PFSK-1 (cell line): ENCODE measurements around the gene TTC27.

ENCODE experiments used
- FOXP2 ChIP-seq: optimal IDR thresholded peaks from 2 replicates; pipeline ENCODE3; 2011; ENCODE audit warnings: borderline replicate concordance, control low read depth, inconsistent platforms; ENCODE audit not compliant: insufficient read depth; ENCODE audit errors: extremely low read length, extremely low read depth
- POLR2AphosphoS5 ChIP-seq: IDR thresholded peaks from 2 replicates; pipeline ENCODE4 v1.6.1; 2012; ENCODE audit warnings: low read depth, mild to moderate bottlenecking, control low read depth, low read length, moderate library complexity
- SIN3A ChIP-seq: IDR thresholded peaks from 2 replicates; pipeline ENCODE4 v1.6.1; 2012; ENCODE audit warnings: mild to moderate bottlenecking, low read length, moderate library complexity, borderline replicate concordance; ENCODE audit not compliant: insufficient read depth
- TAF1 ChIP-seq: IDR thresholded peaks from 2 replicates; pipeline ENCODE4 v1.6.1; 2012; ENCODE audit warnings: low read length, control low read depth, borderline replicate concordance; ENCODE audit not compliant: insufficient read depth
- TF ChIP-seq, protein P1 (sequence below), 2 experiments: IDR thresholded peaks; 2 replicates each; pipeline versions ENCODE4 v1.6.1 to v1.8.0; 2011 to 2012; ENCODE audit warnings: low read depth in 2 of 2, low read length in 2 of 2, control low read depth in 1 of 2, inconsistent platforms in 1 of 2, mild to moderate bottlenecking in 1 of 2, moderate library complexity in 1 of 2; ENCODE audit not compliant: insufficient read depth in 1 of 2

The TTC27 gene

DNA sequence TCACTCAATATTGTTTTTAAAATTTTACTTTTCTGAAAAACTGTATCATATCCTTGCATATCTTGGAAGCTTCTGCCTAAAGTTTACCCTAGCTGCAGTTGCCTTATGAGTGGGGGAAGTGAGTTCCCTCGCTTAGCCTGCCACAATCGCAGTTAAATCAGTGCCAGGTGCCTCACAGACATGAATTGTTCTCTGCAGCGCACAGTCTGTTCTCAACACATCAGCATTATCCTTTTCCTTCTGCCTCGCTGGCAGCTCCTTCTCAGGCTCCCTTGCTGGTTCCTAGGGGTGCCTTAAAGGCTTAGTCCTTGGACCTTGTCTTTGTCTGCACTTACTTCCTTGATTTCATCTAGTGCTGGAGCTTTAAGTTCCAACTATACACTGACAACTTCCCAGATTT, 132.8 kb downstream of the TTC27 start:
- TF ChIP-seq FOXP2, result no peak
- TF ChIP-seq SIN3A, result no peak
- no peak for TF ChIP-seq TAF1
- TF ChIP-seq POLR2AphosphoS5, result no peak
- TF ChIP-seq, protein P1, sequence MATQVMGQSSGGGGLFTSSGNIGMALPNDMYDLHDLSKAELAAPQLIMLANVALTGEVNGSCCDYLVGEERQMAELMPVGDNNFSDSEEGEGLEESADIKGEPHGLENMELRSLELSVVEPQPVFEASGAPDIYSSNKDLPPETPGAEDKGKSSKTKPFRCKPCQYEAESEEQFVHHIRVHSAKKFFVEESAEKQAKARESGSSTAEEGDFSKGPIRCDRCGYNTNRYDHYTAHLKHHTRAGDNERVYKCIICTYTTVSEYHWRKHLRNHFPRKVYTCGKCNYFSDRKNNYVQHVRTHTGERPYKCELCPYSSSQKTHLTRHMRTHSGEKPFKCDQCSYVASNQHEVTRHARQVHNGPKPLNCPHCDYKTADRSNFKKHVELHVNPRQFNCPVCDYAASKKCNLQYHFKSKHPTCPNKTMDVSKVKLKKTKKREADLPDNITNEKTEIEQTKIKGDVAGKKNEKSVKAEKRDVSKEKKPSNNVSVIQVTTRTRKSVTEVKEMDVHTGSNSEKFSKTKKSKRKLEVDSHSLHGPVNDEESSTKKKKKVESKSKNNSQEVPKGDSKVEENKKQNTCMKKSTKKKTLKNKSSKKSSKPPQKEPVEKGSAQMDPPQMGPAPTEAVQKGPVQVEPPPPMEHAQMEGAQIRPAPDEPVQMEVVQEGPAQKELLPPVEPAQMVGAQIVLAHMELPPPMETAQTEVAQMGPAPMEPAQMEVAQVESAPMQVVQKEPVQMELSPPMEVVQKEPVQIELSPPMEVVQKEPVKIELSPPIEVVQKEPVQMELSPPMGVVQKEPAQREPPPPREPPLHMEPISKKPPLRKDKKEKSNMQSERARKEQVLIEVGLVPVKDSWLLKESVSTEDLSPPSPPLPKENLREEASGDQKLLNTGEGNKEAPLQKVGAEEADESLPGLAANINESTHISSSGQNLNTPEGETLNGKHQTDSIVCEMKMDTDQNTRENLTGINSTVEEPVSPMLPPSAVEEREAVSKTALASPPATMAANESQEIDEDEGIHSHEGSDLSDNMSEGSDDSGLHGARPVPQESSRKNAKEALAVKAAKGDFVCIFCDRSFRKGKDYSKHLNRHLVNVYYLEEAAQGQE (IDR thresholded peaks at IDR 0.05; ENCODE audit: insufficient read depth in 1 of 2, low read depth in 2 of 2, low read length in 2 of 2), result no peak

DNA sequence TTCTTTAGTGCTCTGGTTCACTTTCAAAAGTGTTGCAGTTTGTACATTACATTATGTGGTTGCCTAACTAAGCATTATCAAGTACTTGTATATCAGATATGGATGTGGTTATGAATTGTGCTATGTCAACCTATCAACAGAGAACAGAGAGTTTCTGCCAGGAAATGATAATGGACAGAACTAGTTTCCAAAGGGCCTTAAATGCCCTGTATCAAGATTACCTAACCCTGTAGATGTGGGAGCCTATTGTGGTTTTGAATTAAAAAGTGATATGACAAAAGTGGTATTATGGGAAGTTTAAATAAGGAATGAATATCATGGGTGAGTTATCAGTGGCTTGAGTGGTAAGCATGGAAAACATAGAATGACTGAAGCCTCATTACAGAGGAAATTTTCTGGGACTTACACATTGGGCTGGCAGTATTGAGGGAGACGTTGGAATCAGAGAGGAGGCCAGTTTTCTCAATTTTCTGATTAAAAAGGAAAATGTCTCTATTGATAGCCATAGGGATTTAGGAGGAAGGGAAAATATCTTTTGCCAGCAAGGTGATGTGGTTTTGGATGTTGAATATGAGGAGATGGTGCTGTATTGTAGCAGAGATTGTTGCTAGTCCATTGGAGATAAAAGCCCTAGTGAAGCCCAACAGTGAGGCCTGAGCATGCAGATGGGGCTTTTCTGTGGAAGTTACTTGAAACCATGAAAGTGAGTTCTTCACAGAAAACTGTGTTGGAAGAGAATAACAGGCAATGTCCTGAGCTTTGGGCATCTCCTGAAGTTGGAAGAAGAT, 140.7 kb downstream of the TTC27 start:
- TF ChIP-seq SIN3A (no peak), TAF1 (no peak), POLR2AphosphoS5 (no peak), FOXP2 (no peak)
- TF ChIP-seq, protein P1 (IDR thresholded peaks at IDR 0.05; ENCODE audit: insufficient read depth in 1 of 2, low read depth in 2 of 2, low read length in 2 of 2), result no peak

DNA sequence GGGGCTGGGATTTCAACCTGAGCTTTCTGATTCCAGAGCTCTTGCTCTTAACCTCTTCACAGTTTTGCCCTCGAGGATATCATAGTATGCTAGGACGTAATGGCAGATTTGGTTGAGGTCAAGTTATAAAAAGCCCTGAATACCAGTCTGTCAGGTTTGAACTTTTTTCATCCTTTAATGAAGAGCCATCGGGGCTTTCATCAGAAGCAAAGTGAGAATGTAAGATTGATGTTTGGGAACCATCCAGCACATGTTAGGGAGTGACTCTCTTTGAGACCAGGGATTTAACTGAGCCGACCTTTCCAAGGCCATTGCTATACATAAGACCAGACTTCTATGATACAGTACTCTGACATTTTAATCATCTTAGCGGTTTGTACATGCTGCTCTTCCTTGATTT, 142.5 kb downstream of the TTC27 start:
- TF ChIP-seq, protein P1 (IDR thresholded peaks at IDR 0.05; ENCODE audit: insufficient read depth in 1 of 2, low read depth in 2 of 2, low read length in 2 of 2), result no peak
- no peak for TF ChIP-seq TAF1
- no peak for TF ChIP-seq SIN3A
- TF ChIP-seq FOXP2, result no peak
- no peak for TF ChIP-seq POLR2AphosphoS5

DNA sequence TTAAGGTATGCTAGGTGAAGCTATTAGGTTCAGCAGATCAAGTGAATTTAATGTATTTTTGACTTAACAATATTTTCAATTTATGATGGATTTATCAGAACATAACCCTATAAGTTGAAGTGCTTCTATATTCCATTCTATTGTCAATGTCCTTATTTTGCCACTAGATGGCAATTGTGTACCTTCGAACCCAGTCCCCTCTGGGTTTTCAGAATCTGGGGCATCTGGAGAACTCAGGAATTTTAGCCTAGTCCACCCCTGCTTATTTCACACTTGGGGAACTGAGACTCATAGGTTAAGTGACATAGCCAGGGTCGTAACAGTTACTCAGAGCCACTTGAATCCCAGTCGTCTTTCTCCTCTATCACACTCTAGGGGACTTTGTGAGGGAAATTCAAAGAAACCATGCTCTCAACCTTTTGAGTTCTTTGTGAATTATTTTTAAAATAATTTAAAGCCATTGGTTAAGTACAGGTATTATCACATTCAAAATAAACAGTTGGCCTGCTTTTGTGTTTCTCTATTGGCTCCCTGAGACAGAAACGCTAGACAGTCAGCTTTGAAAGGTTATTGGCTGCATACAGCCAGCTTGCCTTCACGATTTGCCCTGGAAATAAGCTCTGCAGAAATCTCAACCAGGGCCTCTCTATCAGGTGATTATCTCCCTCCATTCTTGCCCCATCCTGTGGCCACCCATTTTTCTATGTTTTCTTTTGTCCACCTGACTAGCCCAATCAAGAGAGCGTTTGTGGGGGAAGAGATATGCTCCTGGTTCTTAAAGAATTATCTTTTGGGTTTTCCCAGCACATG, 145.0 kb downstream of the TTC27 start:
- TF ChIP-seq SIN3A (no peak), POLR2AphosphoS5 (no peak), TAF1 (no peak), FOXP2 (no peak)
- TF ChIP-seq, protein P1 (IDR thresholded peaks at IDR 0.05; ENCODE audit: insufficient read depth in 1 of 2, low read depth in 2 of 2, low read length in 2 of 2), result no peak
